Measurements from ENCODE around the gene LHFPL2. TPM values are rescaled to one million over a fixed set of nuclear protein-coding genes. Genes with fewer than 3 reads are reported as not detected.

Gene LHFPL2
- total and polyA plus RNA-seq, 2 donors (not counting 1 experiment from before 2014, with no cell fraction given) = 3.8 to 35.5 TPM

GRCh38 chr5:78500028-78500427 is 148.5 kb downstream of the LHFPL2 start:
- Histone ChIP-seq H3K9me3 (ENCODE audit: control extremely low read depth in 1 of 3, control insufficient read depth in 2 of 3, insufficient read depth in 1 of 3, low read length in 2 of 3) (no peaks in the 10 kb centered on the region), H3K27me3 (replicated peaks in 1 of 4; ENCODE audit: control extremely low read depth in 1 of 4, control insufficient read depth in 3 of 4, insufficient read depth in 4 of 4, low read length in 3 of 4) (no peaks in the 10 kb centered on the region), H3K4me2 (replicated peaks; ENCODE audit: low read depth, low read length, poor library complexity, severe bottlenecking) (no peak overlapping the region), H3K9ac (ENCODE audit: low read length) (no peak overlapping the region), H3K4me3 (ENCODE audit: control extremely low read depth in 1 of 5, extremely low read depth in 1 of 5, insufficient read depth in 1 of 5, low read depth in 2 of 5, low read length in 4 of 5) (no peak overlapping the region), H2AFZ (ENCODE audit: insufficient read depth, low read depth, low read length, poor library complexity, severe bottlenecking) (no peak overlapping the region), H3K4me1 (ENCODE audit: control insufficient read depth in 2 of 2, insufficient read depth in 2 of 2, low read length in 2 of 2) (peaks cover 10 to 13% of the 10 kb centered on the region in 2 donors), H3K79me2 (ENCODE audit: control insufficient read depth, insufficient read depth, low read length) (peaks cover 7% of the 10 kb centered on the region), H3K27ac (ENCODE audit: low read length in 2 of 2) (no peak overlapping the region), H3K36me3 (replicated peaks in 1 of 2; ENCODE audit: control extremely low read depth in 1 of 2, control insufficient read depth in 1 of 2, extremely low read depth in 1 of 2, insufficient read depth in 2 of 2, low read length in 1 of 2) (no peaks in the 10 kb centered on the region), H4K20me1 (ENCODE audit: control insufficient read depth, insufficient read depth, low read length, poor library complexity, severe bottlenecking) (no peaks in the 10 kb centered on the region)
- Mint-ChIP-seq H3K9me3 (ENCODE audit: insufficient read depth) (no peaks in the 10 kb centered on the region), H3K27me3 (no peaks in the 10 kb centered on the region), H3K4me1 (peaks cover 47% of the 10 kb centered on the region), H3K27ac (no peak overlapping the region), H3K4me3 (no peak overlapping the region)
- WGBS (ENCODE audit: insufficient coverage) = no CpG with 5 or more reads among the region's 2 CpGs
- DNase-seq (no peak), ATAC-seq (ENCODE audit: low read depth) (no peak)
- TF ChIP-seq, protein P1, sequence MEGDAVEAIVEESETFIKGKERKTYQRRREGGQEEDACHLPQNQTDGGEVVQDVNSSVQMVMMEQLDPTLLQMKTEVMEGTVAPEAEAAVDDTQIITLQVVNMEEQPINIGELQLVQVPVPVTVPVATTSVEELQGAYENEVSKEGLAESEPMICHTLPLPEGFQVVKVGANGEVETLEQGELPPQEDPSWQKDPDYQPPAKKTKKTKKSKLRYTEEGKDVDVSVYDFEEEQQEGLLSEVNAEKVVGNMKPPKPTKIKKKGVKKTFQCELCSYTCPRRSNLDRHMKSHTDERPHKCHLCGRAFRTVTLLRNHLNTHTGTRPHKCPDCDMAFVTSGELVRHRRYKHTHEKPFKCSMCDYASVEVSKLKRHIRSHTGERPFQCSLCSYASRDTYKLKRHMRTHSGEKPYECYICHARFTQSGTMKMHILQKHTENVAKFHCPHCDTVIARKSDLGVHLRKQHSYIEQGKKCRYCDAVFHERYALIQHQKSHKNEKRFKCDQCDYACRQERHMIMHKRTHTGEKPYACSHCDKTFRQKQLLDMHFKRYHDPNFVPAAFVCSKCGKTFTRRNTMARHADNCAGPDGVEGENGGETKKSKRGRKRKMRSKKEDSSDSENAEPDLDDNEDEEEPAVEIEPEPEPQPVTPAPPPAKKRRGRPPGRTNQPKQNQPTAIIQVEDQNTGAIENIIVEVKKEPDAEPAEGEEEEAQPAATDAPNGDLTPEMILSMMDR (IDR thresholded peaks at IDR 0.05) = no peak
- TF ChIP-seq EZH2 (IDR thresholded peaks at IDR 0.05; ENCODE audit: borderline replicate concordance, insufficient read depth, low read depth, low read length, poor library complexity, severe bottlenecking) = no peak
- intact Hi-C loops (cut with micrococcal nuclease) = no loop called here
- POLR2A ChIA-PET = no interaction called here
- CTCF ChIA-PET = interaction anchor here (1.1 kb wide), 1 partner anchor 466 kb away, joined by 3 read pairs; no protein-coding TSS in a partner anchor

DNA sequence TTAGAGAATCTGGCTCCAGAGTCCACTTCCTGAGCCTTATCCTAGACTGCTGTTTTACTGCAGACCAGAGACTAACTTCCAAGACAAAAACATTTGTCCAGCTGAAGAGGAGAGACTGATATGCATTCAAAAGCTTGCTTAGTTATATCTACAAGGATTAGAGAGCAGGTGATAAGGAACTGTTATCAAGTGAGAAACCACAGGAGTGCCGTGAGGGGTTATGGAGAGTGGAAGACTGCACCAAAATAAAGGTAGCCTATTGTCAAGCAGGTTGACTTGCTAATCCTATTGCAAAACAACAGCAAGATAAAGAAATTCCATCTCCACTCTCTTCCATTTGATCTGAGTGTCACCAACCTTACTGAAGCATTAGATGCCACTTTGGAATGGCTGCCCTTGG is 149.1 kb downstream of the LHFPL2 start:
- ATAC-seq (ENCODE audit: low read depth) (no peak), DNase-seq (no peak)
- H3K4me3 Mint-ChIP-seq = no peak overlapping the region
- Histone ChIP-seq H3K9me3 (ENCODE audit: control extremely low read depth in 1 of 3, control insufficient read depth in 2 of 3, insufficient read depth in 1 of 3, low read length in 2 of 3) (no peaks in the 10 kb centered on the region), H4K20me1 (ENCODE audit: control insufficient read depth, insufficient read depth, low read length, poor library complexity, severe bottlenecking) (no peaks in the 10 kb centered on the region), H3K4me3 (ENCODE audit: control extremely low read depth in 1 of 5, extremely low read depth in 1 of 5, insufficient read depth in 1 of 5, low read depth in 2 of 5, low read length in 4 of 5) (no peak overlapping the region), H3K36me3 (replicated peaks in 1 of 2; ENCODE audit: control extremely low read depth in 1 of 2, control insufficient read depth in 1 of 2, extremely low read depth in 1 of 2, insufficient read depth in 2 of 2, low read length in 1 of 2) (no peaks in the 10 kb centered on the region), H3K4me1 (ENCODE audit: control insufficient read depth in 2 of 2, insufficient read depth in 2 of 2, low read length in 2 of 2) (peaks cover 10 to 13% of the 10 kb centered on the region in 2 donors), H3K27me3 (replicated peaks in 1 of 4; ENCODE audit: control extremely low read depth in 1 of 4, control insufficient read depth in 3 of 4, insufficient read depth in 4 of 4, low read length in 3 of 4) (no peaks in the 10 kb centered on the region), H3K27ac (ENCODE audit: low read length in 2 of 2) (no peak overlapping the region), H3K79me2 (ENCODE audit: control insufficient read depth, insufficient read depth, low read length) (peaks cover 7% of the 10 kb centered on the region), H3K9ac (ENCODE audit: low read length) (no peak overlapping the region), H2AFZ (ENCODE audit: insufficient read depth, low read depth, low read length, poor library complexity, severe bottlenecking) (no peak overlapping the region), H3K4me2 (replicated peaks; ENCODE audit: low read depth, low read length, poor library complexity, severe bottlenecking) (no peak overlapping the region)
- TF ChIP-seq, protein P1 (IDR thresholded peaks at IDR 0.05) = no peak
- no peak for TF ChIP-seq EZH2 (IDR thresholded peaks at IDR 0.05; ENCODE audit: borderline replicate concordance, insufficient read depth, low read depth, low read length, poor library complexity, severe bottlenecking)
- H3K27ac Mint-ChIP-seq = no peak overlapping the region
- intact Hi-C loops (cut with micrococcal nuclease) = no loop called here
- H3K27me3 Mint-ChIP-seq = no peaks in the 10 kb centered on the region
- no peaks in the 10 kb centered on the region for H3K9me3 Mint-ChIP-seq (ENCODE audit: insufficient read depth)
- H3K4me1 Mint-ChIP-seq = peaks cover 47% of the 10 kb centered on the region
- ChIA-PET CTCF (interaction anchor here (1.1 kb wide), 1 partner anchor 466 kb away, joined by 3 read pairs; no protein-coding TSS in a partner anchor), POLR2A (no interaction called here)
- WGBS (ENCODE audit: insufficient coverage) = no CpG with 5 or more reads among the region's 1 CpG
